Fibroblast of pulmonary artery (primary cell): ENCODE measurements around the gene MYL6.
"Not testable (repeated sequence)": the region's sequence is repeated elsewhere in the genome, so short reads cannot be mapped to it uniquely, and the experiment has no call there.

Experiments
- DNase-seq: peaks from one replicate; pipeline ENCODE4 v3.0.0-alpha.2; 2010; ENCODE audit warnings: low read depth
- H3K4me3 ChIP-seq: replicated peaks from 2 replicates; pipeline ENCODE4 v1.5.1; 2011; ENCODE audit warnings: low read depth, mild to moderate bottlenecking, control low read depth, low read length, moderate library complexity
- TF ChIP-seq, protein P1 (sequence below): IDR thresholded peaks from 2 replicates; pipeline ENCODE4 v1.5.1; 2011; ENCODE audit warnings: mild to moderate bottlenecking, control low read depth, low read length, inconsistent platforms; ENCODE audit errors: missing control alignments

MYL6 gene

DNA sequence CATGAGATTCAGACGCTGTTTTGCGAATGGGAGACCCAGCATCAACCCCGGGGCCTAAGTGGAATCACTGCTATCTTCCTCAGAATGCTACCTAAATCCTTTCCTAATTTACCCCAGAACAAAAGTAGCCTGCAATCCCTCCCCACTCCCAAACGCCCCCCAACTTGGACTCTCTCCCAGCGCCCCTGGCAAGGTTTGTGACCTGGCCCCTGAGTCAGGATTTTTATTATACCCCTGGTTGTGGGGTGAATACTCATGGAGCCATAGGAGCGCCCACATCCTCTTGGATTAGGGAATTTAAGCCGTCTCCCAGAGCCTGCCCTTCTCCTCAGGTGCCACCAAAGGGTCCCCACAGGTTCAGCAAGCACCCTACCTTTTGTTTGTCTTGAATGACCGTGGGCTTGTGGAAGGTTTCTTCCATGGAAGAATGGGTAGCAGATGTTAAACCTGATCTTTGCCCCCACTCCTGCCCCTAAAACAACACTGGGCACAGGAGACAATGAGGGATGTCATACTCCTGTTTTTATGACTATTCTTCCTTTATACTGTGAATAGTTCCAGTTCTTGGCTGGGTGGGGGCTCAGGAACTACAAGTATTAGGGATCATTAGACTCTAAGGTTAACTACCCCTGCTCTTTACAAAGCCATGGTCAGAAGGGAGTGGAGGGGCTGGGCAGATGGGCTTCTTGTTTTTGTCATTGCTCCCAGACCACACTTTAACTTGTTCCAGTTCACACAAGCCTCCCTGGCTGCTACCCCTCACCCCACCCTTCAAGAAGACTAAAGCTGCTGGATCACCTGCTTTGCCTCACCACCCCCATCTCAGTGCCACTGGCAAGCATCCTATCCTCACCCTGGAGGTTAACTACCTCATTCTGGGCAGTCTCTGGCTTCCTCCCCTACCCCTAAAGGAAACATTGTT is 5.1 kb upstream of the MYL6 start:
- H3K4me3 ChIP-seq, result peak overlapping the region; percentile 79
- TF ChIP-seq, protein P1, sequence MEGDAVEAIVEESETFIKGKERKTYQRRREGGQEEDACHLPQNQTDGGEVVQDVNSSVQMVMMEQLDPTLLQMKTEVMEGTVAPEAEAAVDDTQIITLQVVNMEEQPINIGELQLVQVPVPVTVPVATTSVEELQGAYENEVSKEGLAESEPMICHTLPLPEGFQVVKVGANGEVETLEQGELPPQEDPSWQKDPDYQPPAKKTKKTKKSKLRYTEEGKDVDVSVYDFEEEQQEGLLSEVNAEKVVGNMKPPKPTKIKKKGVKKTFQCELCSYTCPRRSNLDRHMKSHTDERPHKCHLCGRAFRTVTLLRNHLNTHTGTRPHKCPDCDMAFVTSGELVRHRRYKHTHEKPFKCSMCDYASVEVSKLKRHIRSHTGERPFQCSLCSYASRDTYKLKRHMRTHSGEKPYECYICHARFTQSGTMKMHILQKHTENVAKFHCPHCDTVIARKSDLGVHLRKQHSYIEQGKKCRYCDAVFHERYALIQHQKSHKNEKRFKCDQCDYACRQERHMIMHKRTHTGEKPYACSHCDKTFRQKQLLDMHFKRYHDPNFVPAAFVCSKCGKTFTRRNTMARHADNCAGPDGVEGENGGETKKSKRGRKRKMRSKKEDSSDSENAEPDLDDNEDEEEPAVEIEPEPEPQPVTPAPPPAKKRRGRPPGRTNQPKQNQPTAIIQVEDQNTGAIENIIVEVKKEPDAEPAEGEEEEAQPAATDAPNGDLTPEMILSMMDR, result no peak
- no peak for DNase-seq

DNA sequence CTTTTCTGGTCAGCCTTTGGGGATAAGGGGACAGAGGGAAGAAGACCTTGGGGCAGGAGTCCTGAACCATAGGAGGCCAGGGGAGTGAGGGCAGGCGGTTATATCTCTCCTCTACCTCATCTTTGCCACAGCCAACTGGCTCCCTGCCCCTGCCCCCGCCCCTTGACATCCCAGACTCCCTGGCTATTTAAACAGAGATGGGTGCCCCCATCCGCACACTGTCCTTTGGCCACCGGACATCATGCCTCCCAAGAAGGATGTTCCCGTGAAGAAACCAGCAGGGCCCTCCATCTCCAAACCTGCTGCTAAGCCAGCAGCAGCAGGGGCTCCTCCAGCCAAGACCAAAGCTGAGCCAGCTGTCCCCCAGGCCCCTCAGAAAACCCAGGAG is 4.5 kb upstream of the MYL6 start:
- H3K4me3 ChIP-seq, result peak overlapping the region; percentile 79
- no peak for DNase-seq
- TF ChIP-seq, protein P1, result no peak

DNA sequence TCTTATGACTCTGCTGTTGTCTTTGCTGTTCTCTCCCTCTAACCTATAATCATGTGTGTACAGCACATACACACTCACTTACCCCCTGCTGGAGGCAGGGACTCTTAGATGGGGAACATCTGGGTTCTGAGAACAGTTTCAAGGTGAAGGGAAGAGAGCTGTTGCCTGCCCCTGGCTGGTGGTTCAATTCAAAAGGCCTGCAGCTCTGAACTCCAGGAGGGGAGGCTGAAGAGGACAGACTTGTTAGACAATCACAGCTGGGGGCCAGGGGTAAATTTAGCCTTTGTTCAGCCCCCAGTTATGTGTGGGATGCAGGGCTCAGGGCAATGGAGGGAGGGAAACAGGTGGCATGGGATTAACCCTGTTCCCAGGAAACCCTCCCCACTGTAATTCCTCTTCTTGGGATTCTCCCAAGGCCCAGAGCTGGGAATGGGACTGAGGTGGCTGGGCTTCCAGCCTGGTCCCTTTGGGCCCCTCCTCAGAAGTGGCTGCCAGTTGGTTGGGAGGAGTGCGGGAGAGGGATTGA is 3.9 kb upstream of the MYL6 start:
- no peak for DNase-seq
- TF ChIP-seq, protein P1, result no peak
- H3K4me3 ChIP-seq, result no peak overlapping the region

DNA sequence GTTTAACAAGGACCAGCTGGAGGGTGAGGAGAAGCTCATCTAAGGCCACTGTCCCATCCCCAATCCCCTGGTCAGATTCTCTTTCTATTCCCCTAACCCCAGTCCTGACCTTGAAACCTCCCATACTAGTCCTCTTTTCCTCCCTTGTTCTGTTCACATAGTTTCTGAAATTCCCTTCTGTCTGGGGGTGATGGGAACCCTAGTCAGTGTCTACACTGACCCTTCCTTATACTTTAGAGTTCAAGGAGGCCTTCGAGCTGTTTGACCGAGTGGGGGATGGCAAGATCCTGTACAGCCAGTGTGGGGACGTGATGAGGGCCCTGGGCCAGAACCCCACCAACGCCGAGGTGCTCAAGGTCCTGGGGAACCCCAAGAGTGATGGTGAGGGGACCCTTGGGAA is 3.3 kb upstream of the MYL6 start:
- TF ChIP-seq, protein P1, result no peak

DNA sequence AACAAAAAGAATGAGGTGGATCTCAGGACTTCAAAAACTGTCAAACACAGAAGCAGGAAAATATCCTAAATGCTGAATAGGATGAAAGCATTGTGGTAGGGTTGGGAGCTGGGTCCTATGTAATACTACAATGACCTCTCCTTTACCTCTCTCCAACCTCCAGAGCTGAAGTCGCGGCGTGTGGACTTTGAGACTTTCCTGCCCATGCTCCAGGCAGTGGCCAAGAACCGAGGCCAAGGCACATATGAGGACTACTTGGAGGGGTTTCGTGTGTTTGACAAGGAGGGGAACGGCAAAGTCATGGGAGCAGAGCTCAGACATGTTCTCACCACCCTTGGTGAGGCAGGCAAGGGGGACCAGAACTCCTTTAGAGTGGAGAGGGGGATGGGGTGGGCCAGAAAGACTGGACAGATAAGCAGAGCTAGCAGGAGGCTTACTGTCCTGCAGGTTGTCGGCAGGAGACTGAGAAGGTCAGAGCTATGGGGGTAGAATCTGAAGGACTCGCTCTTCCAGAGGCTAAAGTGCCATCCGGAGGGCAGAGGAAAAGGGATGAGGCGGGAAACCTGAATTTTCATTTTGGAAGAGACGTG is 2.8 kb upstream of the MYL6 start:
- DNase-seq, result no peak
- TF ChIP-seq, protein P1, result no peak
- H3K4me3 ChIP-seq, result no peak overlapping the region

More for the DNA sequence above, 3.3 kb upstream of the MYL6 start:
- no peak for DNase-seq
- H3K4me3 ChIP-seq, result no peak overlapping the region

DNA sequence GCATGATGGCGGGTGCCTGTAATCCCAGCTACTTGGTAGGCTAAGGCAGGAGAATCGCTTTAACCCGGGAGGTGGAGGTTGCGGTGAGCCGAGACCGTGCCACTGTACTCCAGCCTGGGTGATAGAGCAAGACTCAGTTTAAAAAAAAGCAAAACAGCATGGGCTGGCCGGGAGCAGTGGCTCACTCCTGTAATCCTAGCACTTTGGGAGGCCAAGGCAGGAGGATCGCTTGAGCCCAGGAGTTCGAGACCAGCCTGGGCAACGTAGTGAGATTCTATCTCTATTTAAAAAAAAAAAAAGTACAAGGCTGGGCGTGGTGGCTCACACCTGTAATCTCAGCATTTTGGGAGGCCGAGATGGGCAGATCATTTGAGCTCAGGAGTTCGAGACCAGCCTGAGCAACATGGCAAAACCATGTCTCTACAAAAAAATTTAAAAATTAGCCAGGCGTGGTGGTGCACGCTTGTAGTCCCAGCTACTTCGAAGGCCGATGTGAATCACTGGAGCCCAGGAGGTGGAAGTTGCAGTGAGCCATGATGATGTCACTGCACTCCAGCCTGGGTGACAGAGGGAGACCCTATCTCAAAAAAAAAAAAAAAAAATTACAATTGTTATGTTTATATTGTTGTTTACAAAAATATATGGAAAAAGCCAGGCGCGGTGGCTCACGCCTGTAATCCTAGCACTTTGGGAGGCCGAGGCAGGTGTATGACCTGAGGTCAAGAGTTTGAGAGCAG is 1.5 kb upstream of the MYL6 start:
- not testable (repeated sequence) for DNase-seq
- H3K4me3 ChIP-seq, result peak overlapping the region; percentile 99
